ENCODE measurements around the gene DRICH1. TPM values are rescaled to one million over a fixed set of nuclear protein-coding genes. Genes with fewer than 3 reads are reported as not detected.

Gene DRICH1
- total RNA-seq, 1 experiment from 2014 or later: 4.8 TPM

Other genes starting within 250 kb of the DRICH1 start
- not detected in 2 replicates for gene IGLL1, start 52.0 kb downstream of the DRICH1 start, total RNA-seq (2022)
- gene RGL4, start 58.7 kb upstream of the DRICH1 start, total RNA-seq (2022): not detected in 2 replicates
- 5.4 and 5.8 TPM in 2 replicates for gene ZNF70, start 118.8 kb upstream of the DRICH1 start, total RNA-seq (2022)
- not detected in 2 replicates for gene VPREB3, start 122.1 kb upstream of the DRICH1 start, total RNA-seq (2022)
- not detected in 2 replicates for gene C22orf15, start 130.7 kb upstream of the DRICH1 start, total RNA-seq (2022)
- gene CHCHD10, start 135.7 kb upstream of the DRICH1 start, total RNA-seq (2022): 178 and 189 TPM in 2 replicates
- gene MMP11, start 140.5 kb upstream of the DRICH1 start, total RNA-seq (2022): 11.3 and 11.6 TPM in 2 replicates
- gene SMARCB1, start 154.6 kb upstream of the DRICH1 start, total RNA-seq (2022): 154 and 157 TPM in 2 replicates
- 4.4 and 5.4 TPM in 2 replicates for gene DERL3, start 206.7 kb upstream of the DRICH1 start, total RNA-seq (2022)
- 29.5 and 32.4 TPM in 2 replicates for gene SLC2A11, start 225.6 kb upstream of the DRICH1 start, total RNA-seq (2022)